K562 treated with DMSO at 1 percent for 12 hours (cell line): Measurements from ENCODE around the gene SHISAL1. TPM values are rescaled to one million over a fixed set of nuclear protein-coding genes. Genes with fewer than 3 reads are reported as not detected.

Experiments used
- total RNA-seq: library from RNA; unstranded; fragments of 300-600 nt; gene quantifications from 2 replicates; pipeline ENCODE4 v1.2.3, GENCODE V29; 2022; ENCODE audit not compliant: insufficient read depth

SHISAL1 gene
- total RNA-seq: not detected in 2 replicates

GRCh38 chr22:44312766-44313165, at the start of gene SHISAL1:
Gene SHISAL1 (minus strand): TSS chr22:44312951. CDS start chr22:44300945, 12,006 bp downstream.

Other genes starting within 250 kb of the SHISAL1 start
- gene PARVG, start 132.0 kb downstream of the SHISAL1 start, total RNA-seq: not detected in 2 replicates
- 2.1 and 6.2 TPM in 2 replicates for gene RTL6, start 185.3 kb upstream of the SHISAL1 start, total RNA-seq